Thoracic aorta (tissue), 2 donors: Measurements from ENCODE around the gene FPGS. TPM values are rescaled to one million over a fixed set of nuclear protein-coding genes. Genes with fewer than 3 reads are reported as not detected.
A peak's percentile ranks its signal among the peaks of the same experiment; 100 is the strongest.

ENCODE experiments used
- ATAC-seq: fragments of 150-250 bp; one replicate; pipeline ENCODE4 v1.8.0; 2017; ENCODE audit warnings: low read depth; ENCODE audit not compliant: insufficient number of reproducible peaks, low FRiP score
- DNase-seq: peaks from one replicate; pipeline ENCODE4 v3.0.0-alpha.2; 2020; ENCODE audit warnings: low spot score
- H3K27ac ChIP-seq, 2 donors: fragments of 200-600 bp; sonication (generic); 1 replicate in 1 of 2; 2 replicates in 1 of 2; pipeline ENCODE4 v1.5.1; 2016; ENCODE audit warnings: mild to moderate bottlenecking in 2 of 2, moderate library complexity in 2 of 2
- H3K27me3 ChIP-seq: fragments of 200-600 bp; sonication (generic); replicated peaks from 2 replicates; pipeline ENCODE4 v1.6.0; 2016; ENCODE audit warnings: mild to moderate bottlenecking; ENCODE audit not compliant: insufficient read depth
- H3K36me3 ChIP-seq: fragments of 200-600 bp; sonication (generic); one replicate; pipeline ENCODE4 v1.5.1; 2016
- H3K4me1 ChIP-seq, 2 donors: fragments of 200-600 bp; sonication (generic); 1 replicate in 1 of 2; 2 replicates in 1 of 2; pipeline versions ENCODE4 v1.5.1 to v1.6.0; 2016; ENCODE audit warnings: low read depth in 2 of 2, mild to moderate bottlenecking in 1 of 2; ENCODE audit not compliant: control insufficient read depth in 1 of 2
- H3K4me3 ChIP-seq: fragments of 200-600 bp; sonication (generic); 2 replicates; pipeline ENCODE4 v1.5.1; 2016; ENCODE audit warnings: mild to moderate bottlenecking
- H3K9me3 ChIP-seq: fragments of 200-600 bp; sonication (generic); 2 replicates; pipeline ENCODE4 v1.5.1; 2016
- CTCF ChIP-seq: fragments of 200-600 bp; sonication (generic); IDR thresholded peaks from one replicate; pipeline ENCODE4 v1.5.1; 2019; ENCODE audit warnings: antibody characterized with exemption
- total RNA-seq, 2 donors: library from RNA; depleted of rRNA; stranded (reverse); fragments of >200 nt; gene quantifications; one replicate each; pipeline versions ENCODE4 v1.1.0 to v1.2.3, GENCODE V29; 2016

Gene FPGS
- total RNA-seq, 2 donors from 2014 or later, result 119 to 136 TPM

DNA sequence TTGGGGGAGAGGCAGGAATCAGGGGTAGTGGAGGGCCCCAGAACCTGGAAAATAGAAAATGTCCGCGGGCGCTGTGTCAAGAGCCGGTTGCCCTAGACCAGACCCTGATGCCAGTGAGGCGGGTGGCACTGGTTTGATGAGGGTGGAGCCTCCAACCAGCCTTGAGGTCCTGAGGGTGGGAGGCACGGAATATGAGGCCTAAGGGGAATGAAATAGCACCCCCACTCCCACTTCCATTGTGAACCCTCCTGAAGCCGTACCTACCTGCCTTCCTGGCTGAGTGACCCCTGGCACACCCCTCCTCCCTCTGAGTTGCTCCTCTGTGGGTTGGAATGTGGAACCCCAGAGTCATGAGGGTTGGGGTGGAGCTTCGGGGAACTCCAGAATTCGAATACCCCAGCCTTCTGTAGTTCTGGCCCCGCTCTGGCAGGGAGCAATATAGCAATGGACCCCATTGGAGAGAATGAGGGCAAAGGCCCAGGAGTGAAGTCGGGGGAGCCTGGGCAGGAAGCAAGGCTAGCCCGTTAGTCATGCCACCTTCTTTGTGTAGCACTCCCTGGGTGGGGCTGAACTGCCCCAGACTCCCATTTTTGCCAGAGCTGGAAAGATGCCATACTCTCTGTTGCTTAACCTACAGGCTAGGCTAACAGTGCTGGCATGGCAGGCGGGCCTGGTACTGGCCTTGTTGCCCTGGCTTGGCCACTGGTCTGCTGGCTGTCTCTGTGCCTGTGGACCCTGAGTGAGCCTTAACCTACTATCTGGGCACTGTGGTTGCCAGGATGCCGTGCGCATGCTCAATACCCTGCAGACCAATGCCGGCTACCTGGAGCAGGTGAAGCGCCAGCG, 1.0 kb downstream of the FPGS start:
- ATAC-seq, result peak; percentile 30
- Histone ChIP-seq H3K27ac (peak overlapping the region; percentile 97 to 99), H3K4me3 (peak overlapping the region; percentile 95), H3K9me3 (no peaks in the 10 kb centered on the region), H3K4me1 (peaks cover 23 to 37% of the 10 kb centered on the region in 2 donors), H3K27me3 (no peaks in the 10 kb centered on the region), H3K36me3 (peaks cover 25% of the 10 kb centered on the region)
- TF ChIP-seq CTCF, result no peak
- peak; percentile 59 for DNase-seq

DNA sequence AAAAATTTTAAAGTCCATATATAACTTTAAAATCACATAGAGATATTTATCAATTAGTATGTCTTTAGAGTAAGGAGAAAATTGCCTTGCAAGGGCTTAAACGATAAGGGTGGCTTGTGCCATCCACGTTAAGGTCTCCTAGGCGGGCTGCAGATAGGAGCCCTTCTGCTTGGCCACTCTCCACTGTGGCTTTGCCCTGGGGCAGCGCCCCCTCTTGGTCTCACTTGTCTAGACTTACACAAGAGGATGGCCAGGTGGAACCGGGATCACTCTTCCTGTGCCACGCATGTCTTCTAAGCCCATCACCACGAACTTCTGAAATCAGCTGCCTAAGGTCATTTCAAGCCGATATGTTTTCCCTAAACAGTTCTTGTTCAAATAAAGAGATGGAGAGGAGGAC, 2.9 kb downstream of the FPGS start:
- no peaks in the 10 kb centered on the region for H3K9me3 ChIP-seq
- TF ChIP-seq CTCF, result no peak
- peaks cover 31% of the 10 kb centered on the region for H3K36me3 ChIP-seq
- no peak overlapping the region for H3K4me3 ChIP-seq
- ATAC-seq (no peak), DNase-seq (no peak)
- H3K27me3 ChIP-seq, result no peaks in the 10 kb centered on the region
- no peak overlapping the region for H3K27ac ChIP-seq
- H3K4me1 ChIP-seq, result peaks cover 23 to 44% of the 10 kb centered on the region in 2 donors

DNA sequence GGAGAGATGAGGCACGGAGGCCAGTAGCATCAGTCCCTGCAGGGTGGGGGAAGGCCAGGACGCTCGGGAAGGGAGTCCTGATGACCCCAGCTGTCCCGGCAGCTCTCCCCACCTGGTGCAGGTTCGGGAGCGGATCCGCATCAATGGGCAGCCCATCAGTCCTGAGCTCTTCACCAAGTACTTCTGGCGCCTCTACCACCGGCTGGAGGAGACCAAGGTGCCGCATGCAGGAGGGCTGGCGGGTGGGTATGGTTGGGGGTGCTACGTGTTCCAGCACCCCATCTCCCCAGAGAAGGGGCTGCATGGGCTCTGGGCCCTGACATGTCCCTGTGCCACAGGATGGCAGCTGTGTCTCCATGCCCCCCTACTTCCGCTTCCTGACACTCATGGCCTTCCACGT, 4.2 kb downstream of the FPGS start:
- no peak overlapping the region for H3K27ac ChIP-seq
- H3K36me3 ChIP-seq, result peaks cover 31% of the 10 kb centered on the region
- H3K4me1 ChIP-seq, result peaks cover 23 to 39% of the 10 kb centered on the region in 2 donors
- H3K9me3 ChIP-seq, result no peaks in the 10 kb centered on the region
- no peaks in the 10 kb centered on the region for H3K27me3 ChIP-seq
- no peak for TF ChIP-seq CTCF
- H3K4me3 ChIP-seq, result no peak overlapping the region
- DNase-seq (no peak), ATAC-seq (no peak)

DNA sequence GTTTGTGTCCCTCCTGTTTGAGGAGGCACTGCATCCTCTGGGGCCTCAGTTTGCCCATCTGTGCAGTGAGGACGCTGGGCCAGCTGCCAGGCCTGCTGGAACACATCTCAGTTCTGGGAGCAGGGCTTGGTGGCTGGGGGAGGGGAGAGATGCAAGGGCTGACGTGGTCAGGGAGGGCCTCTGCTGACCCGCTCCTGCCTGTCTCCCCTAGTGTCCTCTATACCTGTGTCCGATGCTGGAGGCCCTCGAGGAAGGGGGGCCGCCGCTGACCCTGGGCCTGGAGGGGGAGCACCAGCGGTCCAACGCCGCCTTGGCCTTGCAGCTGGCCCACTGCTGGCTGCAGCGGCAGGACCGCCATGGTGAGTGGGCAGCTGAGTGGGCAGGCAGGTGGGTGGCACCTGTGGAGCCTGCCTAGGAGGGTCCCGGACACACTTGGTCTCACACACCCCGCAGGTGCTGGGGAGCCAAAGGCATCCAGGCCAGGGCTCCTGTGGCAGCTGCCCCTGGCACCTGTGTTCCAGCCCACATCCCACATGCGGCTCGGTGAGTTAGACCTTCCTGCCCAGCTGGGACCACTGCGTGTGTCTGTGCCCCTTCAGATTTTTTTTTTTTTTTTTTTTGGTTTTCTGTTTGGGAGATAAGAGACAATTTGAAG, 5.8 kb downstream of the FPGS start:
- Histone ChIP-seq H3K27ac (no peak overlapping the region), H3K9me3 (no peaks in the 10 kb centered on the region), H3K36me3 (peaks cover 41% of the 10 kb centered on the region), H3K4me3 (no peak overlapping the region), H3K4me1 (peaks cover 17 to 33% of the 10 kb centered on the region in 2 donors), H3K27me3 (no peaks in the 10 kb centered on the region)
- TF ChIP-seq CTCF, result no peak
- no peak for DNase-seq
- no peak for ATAC-seq

GRCh38 chr9:127809002-127809539, 6.4 kb downstream of the FPGS start:
- Histone ChIP-seq H3K4me3 (no peak overlapping the region), H3K9me3 (no peaks in the 10 kb centered on the region), H3K4me1 (peaks cover 12 to 27% of the 10 kb centered on the region in 2 donors), H3K36me3 (peaks cover 47% of the 10 kb centered on the region), H3K27me3 (no peaks in the 10 kb centered on the region), H3K27ac (no peak overlapping the region)
- ATAC-seq (no peak), DNase-seq (no peak)
- no peak for TF ChIP-seq CTCF
